Esophagus squamous epithelium (tissue), 5 donors: ENCODE results near the gene CREB3. TPM values are rescaled to one million over a fixed set of nuclear protein-coding genes. Genes with fewer than 3 reads are reported as not detected.

Experiments
- DNase-seq: peaks from one replicate; lab custom pipeline; 2025; lab: John Stamatoyannopoulos, UW
- H3K27ac ChIP-seq, 4 donors: fragments of 200-600 bp; sonication (generic); one replicate each; pipeline ENCODE4 v1.5.1; 2016 to 2019; ENCODE audit warnings: mild to moderate bottlenecking in 1 of 4
- H3K27me3 ChIP-seq, 4 donors: fragments of 200-600 bp; sonication (generic); 1 replicate in 3 of 4; 2 replicates in 1 of 4; pipeline versions ENCODE4 v1.5.1 to v1.6.0; 2017 to 2021; ENCODE audit warnings: antibody characterized with exemption in 1 of 4
- H3K36me3 ChIP-seq, 3 donors: fragments of 200-600 bp; sonication (generic); one replicate each; pipeline ENCODE4 v1.5.1; 2016 to 2019
- H3K4me1 ChIP-seq, 3 donors: fragments of 200-600 bp; sonication (generic); one replicate each; pipeline ENCODE4 v1.5.1; 2017 to 2019
- H3K4me3 ChIP-seq, 4 donors: fragments of 200-600 bp; sonication (generic); 1 replicate in 3 of 4; 2 replicates in 1 of 4; pipeline ENCODE4 v1.5.1; 2016 to 2019; ENCODE audit warnings: mild to moderate bottlenecking in 2 of 4, moderate library complexity in 1 of 4
- H3K9me3 ChIP-seq, 3 donors: fragments of 200-600 bp; sonication (generic); one replicate each; pipeline ENCODE4 v1.5.1; 2016 to 2019
- CTCF ChIP-seq, 6 experiments: fragments of 450-650 bp in 4 of 6; fragments of 200-600 bp in 2 of 6; sonication (generic) in 2 of 6; IDR thresholded peaks; one replicate each; pipeline ENCODE4 v1.5.1; 2016 to 2019; ENCODE audit warnings: antibody characterized with exemption in 6 of 6, mild to moderate bottlenecking in 4 of 6, moderate library complexity in 4 of 6
- POLR2A ChIP-seq, 4 donors: fragments of 450-650 bp; IDR thresholded peaks; one replicate each; pipeline ENCODE4 v1.6.1; 2017; ENCODE audit warnings: antibody characterized with exemption in 4 of 4, mild to moderate bottlenecking in 4 of 4, moderate library complexity in 3 of 4
- WGBS, 2 donors: methylation state at CpG; one replicate each; pipeline ENCODE4 v1.1.5; 2018; 5-methylcytosine and 5-hydroxymethylcytosine counted together
- intact Hi-C: fragments of 100-400 bp; cut with DNase I; formaldehyde crosslinking; loops from one replicate; pipeline ENCODE4 v1.15.0; 2022
- total RNA-seq, 4 donors: library from RNA; depleted of rRNA; stranded (reverse); fragments of >200 nt; gene quantifications; one replicate each; pipeline ENCODE4 v1.1.0, GENCODE V29; 2016
- donor health status: DM: yes; HTN: yes; CAD: no.

Gene CREB3
- total RNA-seq, 4 donors from 2014 or later = 10.5 to 24.2 (median 19.2) TPM

DNA sequence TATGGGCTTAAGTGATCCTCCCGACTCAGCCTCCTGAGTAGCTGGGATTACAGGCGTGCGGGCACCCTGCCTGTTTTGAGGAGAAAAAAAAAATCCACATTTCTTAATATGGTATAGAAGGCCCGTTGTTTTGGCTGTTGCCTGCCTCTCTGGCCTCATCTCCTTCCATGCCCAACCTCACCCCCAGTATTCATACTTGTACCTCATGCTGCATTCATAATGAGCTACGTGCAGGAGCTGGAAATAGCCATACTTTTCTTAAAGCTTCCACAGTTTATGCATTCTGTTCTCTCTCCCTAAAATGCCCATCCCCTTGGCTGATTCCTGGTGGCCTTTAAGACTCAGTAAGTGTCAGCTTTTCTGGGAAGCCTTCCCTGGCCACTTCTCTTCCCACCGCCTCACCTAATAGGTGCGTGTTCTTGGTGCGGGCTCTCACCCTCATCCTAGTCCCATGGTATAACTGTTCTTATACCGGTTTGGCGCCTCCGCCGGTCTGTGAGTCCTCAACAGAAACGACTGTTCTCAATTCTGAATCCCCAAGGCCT, 40.6 kb upstream of the CREB3 start:
- 68 to 74% methylated on average over 13 of the region's 13 CpGs for WGBS, 2 donors
- peaks cover 0 to 11% (median 0%) of the 10 kb centered on the region in 3 donors for H3K36me3 ChIP-seq
- peaks cover 0 to 6% (median 0%) of the 10 kb centered on the region in 4 donors for H3K27me3 ChIP-seq
- TF ChIP-seq CTCF (IDR thresholded peaks at IDR 0.05) (no peak), POLR2A (IDR thresholded peaks at IDR 0.05) (no peak)
- peaks cover 0 to 52% (median 12%) of the 10 kb centered on the region in 3 donors for H3K4me1 ChIP-seq
- H3K4me3 ChIP-seq = peak overlapping the region in 1 of 4 donors; percentile 76
- intact Hi-C loops = no loop called here
- no peak for DNase-seq
- no peaks in the 10 kb centered on the region for H3K9me3 ChIP-seq
- H3K27ac ChIP-seq = peak overlapping the region; percentile 74 to 92 (median 88)

DNA sequence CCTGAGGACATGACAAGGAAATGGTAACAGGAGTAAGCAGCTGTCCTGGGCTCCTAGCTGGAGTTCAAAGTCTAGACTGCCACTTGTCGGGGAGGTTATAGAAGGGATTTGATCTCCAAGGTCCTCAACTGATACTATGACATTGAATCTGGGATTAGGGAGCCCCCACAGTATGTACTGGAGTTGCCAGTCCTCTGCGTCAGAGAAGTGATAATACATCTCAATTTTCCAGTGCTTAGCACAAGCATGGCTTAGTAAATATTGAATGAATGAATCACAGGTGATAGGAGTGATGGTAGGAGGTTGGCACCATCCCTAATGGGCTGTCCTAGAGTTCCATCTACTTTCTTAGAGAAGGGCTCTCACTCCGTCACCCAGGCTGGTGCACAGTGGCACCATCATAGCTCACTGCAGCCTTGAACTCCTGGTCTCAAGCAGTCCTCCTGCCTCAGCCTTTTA, 36.5 kb upstream of the CREB3 start:
- no peak overlapping the region for H3K4me3 ChIP-seq
- H3K4me1 ChIP-seq = peaks cover 0 to 29% (median 7%) of the 10 kb centered on the region in 3 donors
- peaks cover 35 to 53% (median 36%) of the 10 kb centered on the region in 3 donors for H3K36me3 ChIP-seq
- no peaks in the 10 kb centered on the region for H3K9me3 ChIP-seq
- TF ChIP-seq POLR2A (IDR thresholded peaks at IDR 0.05) (no peak), CTCF (IDR thresholded peaks at IDR 0.05) (no peak)
- WGBS, 2 donors = 89 to 90% methylated on average over 2 to 3 of the region's 3 CpGs
- no peaks in the 10 kb centered on the region for H3K27me3 ChIP-seq
- intact Hi-C loops = no loop called here
- H3K27ac ChIP-seq = peak overlapping the region; percentile 40 to 90 (median 83)
- no peak for DNase-seq

DNA sequence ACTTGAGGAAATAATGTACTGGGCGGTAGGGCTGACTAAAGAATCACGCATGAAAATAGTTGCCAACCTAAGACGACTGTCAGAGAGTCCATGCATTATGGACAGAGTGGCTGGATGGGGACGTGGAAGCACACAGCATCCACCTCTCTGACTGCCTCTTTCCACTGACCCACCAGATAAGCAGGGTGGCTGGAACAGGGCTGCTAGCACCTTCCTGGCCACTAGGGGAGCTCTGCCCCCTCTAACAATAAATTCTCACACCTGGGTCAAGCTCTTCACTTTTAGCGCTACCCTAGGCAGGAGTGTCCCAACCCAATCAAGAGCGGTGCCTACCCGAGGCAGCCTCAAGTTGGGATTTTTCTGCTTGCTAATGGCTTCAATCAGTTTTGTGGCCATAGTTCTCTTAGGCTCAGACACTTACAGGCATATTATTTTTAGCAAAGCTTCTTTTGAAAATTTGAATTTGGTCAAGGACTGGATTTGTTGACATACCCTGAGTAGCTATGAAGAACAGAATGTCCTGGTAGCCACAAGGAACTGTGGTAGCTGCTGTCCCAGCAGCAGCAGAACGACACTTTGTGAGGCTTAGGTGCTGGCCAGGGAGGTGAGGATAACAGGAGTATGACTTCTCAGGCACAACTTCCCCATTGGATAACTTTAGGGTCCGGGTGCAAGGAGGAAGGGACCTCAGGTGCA, 35.8 kb upstream of the CREB3 start:
- intact Hi-C loops = no loop called here
- peaks cover 38 to 60% (median 42%) of the 10 kb centered on the region in 3 donors for H3K36me3 ChIP-seq
- H3K9me3 ChIP-seq = no peaks in the 10 kb centered on the region
- no peak overlapping the region for H3K4me3 ChIP-seq
- DNase-seq = no peak
- TF ChIP-seq POLR2A (IDR thresholded peaks at IDR 0.05) (no peak), CTCF (IDR thresholded peaks at IDR 0.05) (peak; percentile 68 to 82 (median 78))
- H3K27me3 ChIP-seq = no peaks in the 10 kb centered on the region
- H3K27ac ChIP-seq = peak overlapping the region; percentile 63 to 90 (median 83)
- H3K4me1 ChIP-seq = peaks cover 0 to 23% (median 7%) of the 10 kb centered on the region in 3 donors
- WGBS, 2 donors = 25 to 35% methylated on average over 7 to 9 of the region's 9 CpGs

DNA sequence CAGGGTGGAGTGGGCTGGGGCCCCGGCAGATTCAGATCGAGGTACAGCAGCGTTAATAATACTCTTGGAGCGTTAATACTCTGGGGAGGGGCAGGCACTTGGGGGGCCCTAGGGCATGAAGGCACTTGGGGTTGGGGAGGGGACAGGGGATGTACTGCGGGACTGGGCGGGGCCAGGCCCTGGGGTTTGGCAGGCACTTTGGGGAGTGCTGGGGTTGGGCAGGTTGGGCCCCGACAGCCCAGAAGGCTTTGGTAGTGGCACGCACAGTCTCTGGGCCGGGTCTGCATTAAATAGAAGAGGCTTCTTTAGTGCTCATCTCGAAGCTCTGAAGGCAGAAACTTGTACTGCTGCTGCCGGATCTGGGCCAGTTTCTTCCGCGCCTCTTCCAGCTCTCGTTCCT, 35.0 kb upstream of the CREB3 start:
- intact Hi-C loops = no loop called here
- 65 to 72% methylated on average over 4 to 7 of the region's 14 CpGs for WGBS, 2 donors
- no peak for DNase-seq
- no peaks in the 10 kb centered on the region for H3K27me3 ChIP-seq
- H3K4me3 ChIP-seq = no peak overlapping the region
- peaks cover 0 to 23% (median 7%) of the 10 kb centered on the region in 3 donors for H3K4me1 ChIP-seq
- H3K36me3 ChIP-seq = peaks cover 46 to 68% (median 50%) of the 10 kb centered on the region in 3 donors
- H3K9me3 ChIP-seq = no peaks in the 10 kb centered on the region
- no peak for TF ChIP-seq POLR2A (IDR thresholded peaks at IDR 0.05)
- no peak for TF ChIP-seq CTCF (IDR thresholded peaks at IDR 0.05)
- peak overlapping the region; percentile 63 to 90 (median 83) for H3K27ac ChIP-seq

- Histone ChIP-seq H3K36me3 (peaks cover 53 to 75% (median 58%) of the 10 kb centered on the region in 3 donors), H3K9me3 (no peaks in the 10 kb centered on the region), H3K27me3 (no peaks in the 10 kb centered on the region), H3K27ac (peak overlapping the region; percentile 63 to 90 (median 83)), H3K4me3 (no peak overlapping the region), H3K4me1 (peaks cover 0 to 23% (median 7%) of the 10 kb centered on the region in 3 donors)
- DNase-seq = no peak
- WGBS, 2 donors = 88% methylated on average over 3 of the region's 5 CpGs; no CpG with 5 or more reads in 1 of the 2 donors
- intact Hi-C loops = no loop called here
- TF ChIP-seq CTCF (IDR thresholded peaks at IDR 0.05) (no peak), POLR2A (IDR thresholded peaks at IDR 0.05) (no peak)
These were observed 34.2 kb upstream of the CREB3 start for GRCh38 chr9:35698231-35698630.
